HG02840 (cell line): Measurements from ENCODE around the gene SPATA24.
"Not testable (repeated sequence)": the region's sequence is repeated elsewhere in the genome, so short reads cannot be mapped to it uniquely, and the experiment has no call there.

ENCODE experiments used
- ATAC-seq: cut with Tn5 transposase; IDR thresholded peaks from one replicate; pipeline ENCODE4 v1.9.1; 2021; ENCODE audit warnings: mild to moderate bottlenecking, moderate library complexity, moderate number of reproducible peaks; ENCODE audit not compliant: unreplicated experiment, low FRiP score

SPATA24 gene

GRCh38 chr5:139417214-139417613, 13.3 kb upstream of the SPATA24 start:
- no peak for ATAC-seq

- no peak for ATAC-seq
Measured at GRCh38 chr5:139416651-139417050, 12.8 kb upstream of the SPATA24 start.

GRCh38 chr5:139415869-139416268, 12.0 kb upstream of the SPATA24 start:
- ATAC-seq: no peak

GRCh38 chr5:139415221-139415861, 11.5 kb upstream of the SPATA24 start:
- ATAC-seq: no peak

- ATAC-seq: no peak
Measured at GRCh38 chr5:139414581-139415130, 10.8 kb upstream of the SPATA24 start.

GRCh38 chr5:139413963-139414362, 10.1 kb upstream of the SPATA24 start:
- no peak for ATAC-seq

DNA sequence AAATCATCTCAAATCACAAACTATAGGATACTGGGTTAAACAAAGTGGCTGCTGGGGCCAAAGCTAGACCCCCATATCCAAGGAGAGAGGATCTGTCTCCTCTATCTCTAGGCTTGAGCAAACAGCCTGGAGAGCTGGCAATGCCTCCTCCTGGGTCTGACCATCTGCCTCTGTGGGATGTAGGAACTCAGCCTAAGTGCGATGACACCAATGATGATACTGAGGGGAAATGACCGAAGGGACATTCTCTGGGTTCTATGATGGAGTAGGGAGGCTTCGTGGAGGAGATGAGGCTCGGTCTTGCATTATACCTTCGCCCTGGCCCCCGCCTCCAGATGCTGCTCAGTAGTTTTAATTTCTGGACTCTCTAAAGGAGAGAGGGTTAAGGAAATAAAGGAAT, 9.3 kb upstream of the SPATA24 start:
- no peak for ATAC-seq

DNA sequence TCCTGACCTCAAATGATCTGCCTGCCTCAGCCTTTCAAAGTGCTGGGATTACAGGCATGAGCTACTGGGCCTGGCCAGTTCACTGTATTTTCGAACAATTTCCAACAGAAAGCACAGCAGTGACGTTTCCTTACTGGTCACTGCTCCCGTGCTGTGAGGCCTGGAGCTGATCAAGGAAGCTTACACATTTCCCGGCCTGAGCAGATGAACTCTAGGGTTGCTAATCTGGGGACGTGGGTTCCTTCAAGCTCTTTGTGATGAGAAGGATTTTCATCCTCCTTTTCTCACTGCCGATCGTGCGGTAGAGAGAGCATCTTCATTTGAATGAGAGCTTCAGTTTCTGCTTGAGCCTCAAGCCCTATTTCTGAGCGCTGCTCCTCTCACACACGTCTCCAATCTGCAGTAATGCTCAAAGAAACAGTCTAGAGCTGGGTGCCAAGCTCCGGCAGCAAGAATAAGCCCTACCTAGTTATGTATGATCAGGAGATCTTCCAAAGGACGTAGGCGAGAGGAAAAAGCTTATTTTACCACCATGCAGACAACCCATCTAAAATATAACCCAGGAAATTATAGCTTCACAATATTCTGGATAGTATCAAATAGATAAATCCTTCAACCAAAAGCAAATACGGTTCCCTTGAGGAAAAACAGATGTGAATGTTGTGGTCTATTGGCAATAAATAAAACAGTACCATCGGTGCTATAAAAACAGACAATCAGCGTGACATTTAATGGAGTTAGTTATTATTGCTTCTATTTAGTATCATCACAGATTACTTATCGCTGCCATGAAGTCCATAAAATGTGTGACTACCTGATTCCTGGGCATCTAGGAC, 7.3 kb upstream of the SPATA24 start:
- no peak for ATAC-seq

GRCh38 chr5:139410121-139410992, 6.5 kb upstream of the SPATA24 start:
- ATAC-seq: no peak

DNA sequence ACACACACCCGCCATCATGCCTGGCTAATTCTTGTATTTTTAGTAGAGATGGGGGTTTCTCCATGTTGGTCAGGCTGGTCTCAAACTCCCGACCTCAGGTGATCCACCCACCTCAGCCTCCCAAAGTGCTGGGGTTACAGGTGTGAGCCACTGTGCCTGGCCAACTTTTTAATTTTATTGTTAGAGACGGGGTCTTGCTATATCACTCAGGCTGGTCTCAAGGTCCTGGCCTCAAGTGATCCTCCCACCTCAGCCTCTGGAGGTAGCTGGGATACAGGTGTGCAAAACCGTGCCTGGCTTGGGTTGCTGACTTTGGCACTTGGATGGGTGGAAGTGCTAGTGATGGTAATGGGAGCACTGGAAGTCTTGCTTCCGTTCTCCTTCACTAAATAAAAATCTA, 5.2 kb upstream of the SPATA24 start:
- ATAC-seq: not testable (repeated sequence)

GRCh38 chr5:139408191-139408590, 4.3 kb upstream of the SPATA24 start:
- no peak for ATAC-seq

GRCh38 chr5:139407517-139407916, 3.6 kb upstream of the SPATA24 start:
- ATAC-seq: no peak

- ATAC-seq: no peak
Measured at GRCh38 chr5:139406963-139407362, 3.1 kb upstream of the SPATA24 start.

DNA sequence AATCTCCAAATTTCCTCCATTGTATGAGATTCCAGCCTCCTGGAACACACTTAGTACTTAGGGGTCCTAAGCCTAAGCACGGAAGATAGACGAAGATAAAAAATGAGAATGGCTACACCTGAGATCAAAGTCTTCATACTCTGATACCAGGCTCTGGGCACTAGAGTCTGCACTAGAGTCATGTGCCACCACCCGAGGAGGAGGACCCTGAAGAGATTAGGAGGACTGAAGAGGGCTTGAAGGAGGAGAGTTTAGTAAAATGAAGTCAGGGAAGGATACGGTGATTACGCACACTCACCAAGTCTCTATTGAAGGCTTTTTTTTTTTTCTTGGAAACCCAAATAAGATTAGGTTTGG, 573 bp upstream of the SPATA24 start:
- no peak for ATAC-seq

DNA sequence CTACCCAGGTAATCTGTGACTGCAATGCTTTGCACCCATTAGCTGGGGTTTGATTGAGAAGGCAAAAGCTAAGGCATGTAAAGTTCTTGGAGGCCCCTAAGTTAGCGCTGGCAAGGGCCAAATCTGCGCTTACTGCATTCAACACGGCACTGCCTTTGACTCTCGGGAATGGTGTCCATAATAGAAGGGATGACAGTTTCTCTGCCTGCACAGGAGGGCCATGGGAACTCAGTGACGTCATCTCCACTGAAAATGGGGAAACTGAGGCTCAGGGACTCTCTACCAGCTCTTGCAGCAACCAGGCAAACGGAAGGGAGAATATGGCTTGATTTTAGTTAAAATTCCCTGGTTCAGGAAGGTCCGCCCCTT, 487 bp downstream of the SPATA24 start:
- no peak for ATAC-seq

DNA sequence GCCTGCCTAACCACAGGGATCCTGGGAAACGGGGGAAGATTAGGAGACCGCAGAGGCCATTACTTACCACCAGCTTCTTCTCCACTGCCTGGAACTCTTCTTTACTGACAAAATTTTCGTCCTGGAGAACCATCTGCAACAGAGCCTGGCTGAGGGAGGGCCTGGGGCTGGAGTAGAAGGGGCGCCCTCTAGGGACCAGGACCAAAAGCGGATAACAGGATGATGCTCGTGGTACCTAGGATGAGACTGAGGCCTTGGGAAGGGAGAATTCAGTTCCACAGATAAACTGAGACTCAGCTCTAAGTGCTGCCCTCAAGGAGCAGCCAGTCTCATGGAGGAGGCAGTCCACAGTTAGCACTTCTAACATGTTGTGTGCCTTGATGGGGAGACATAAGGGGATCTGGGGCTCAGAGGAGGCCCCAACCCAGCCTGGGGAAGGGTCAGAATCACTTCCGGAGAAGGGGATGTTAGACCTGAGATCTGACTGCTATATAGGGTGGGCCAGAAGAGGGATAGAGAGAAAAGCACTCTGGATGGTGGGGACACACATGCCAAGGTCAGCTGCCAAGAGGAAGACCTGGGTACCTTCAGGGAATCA, 1.2 kb downstream of the SPATA24 start:
- no peak for ATAC-seq

DNA sequence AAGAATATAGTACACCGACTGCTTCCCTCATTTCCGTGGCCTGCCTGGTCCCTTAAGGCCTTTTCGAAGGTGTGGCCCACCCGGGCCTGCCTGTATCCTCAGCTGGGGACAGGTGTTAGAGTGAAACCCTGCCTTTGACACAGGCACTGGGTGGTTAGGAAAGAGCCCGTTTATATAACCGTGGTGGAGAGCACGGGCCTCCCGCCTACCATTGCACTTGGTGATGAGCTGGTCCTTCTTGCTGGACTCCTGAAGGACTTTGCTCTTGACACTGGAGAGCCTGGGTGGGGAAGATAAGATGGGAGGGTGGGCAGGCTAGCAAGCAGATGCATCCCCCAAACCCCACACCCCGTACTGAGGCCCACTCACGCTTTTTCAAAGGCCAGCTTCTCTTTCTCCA, 2.3 kb downstream of the SPATA24 start:
- no peak for ATAC-seq

GRCh38 chr5:139399501-139400121, 4.3 kb downstream of the SPATA24 start:
- no peak for ATAC-seq

GRCh38 chr5:139397921-139398320, 6.0 kb downstream of the SPATA24 start:
- ATAC-seq: no peak

GRCh38 chr5:139396691-139397090, 7.2 kb downstream of the SPATA24 start:
- no peak for ATAC-seq
